ENCODE results near the gene TP53I11.

Gene TP53I11

GRCh38 chr11:44945666-44946065 is 5.0 kb downstream of the TP53I11 start:
- no peak overlapping the region for H3K9ac ChIP-seq (ENCODE audit: low read length)
- no peak for TF ChIP-seq EZH2phosphoT487 (conservative IDR thresholded peaks at IDR 0.05; ENCODE audit: low read length)
- TF ChIP-seq, protein P1, sequence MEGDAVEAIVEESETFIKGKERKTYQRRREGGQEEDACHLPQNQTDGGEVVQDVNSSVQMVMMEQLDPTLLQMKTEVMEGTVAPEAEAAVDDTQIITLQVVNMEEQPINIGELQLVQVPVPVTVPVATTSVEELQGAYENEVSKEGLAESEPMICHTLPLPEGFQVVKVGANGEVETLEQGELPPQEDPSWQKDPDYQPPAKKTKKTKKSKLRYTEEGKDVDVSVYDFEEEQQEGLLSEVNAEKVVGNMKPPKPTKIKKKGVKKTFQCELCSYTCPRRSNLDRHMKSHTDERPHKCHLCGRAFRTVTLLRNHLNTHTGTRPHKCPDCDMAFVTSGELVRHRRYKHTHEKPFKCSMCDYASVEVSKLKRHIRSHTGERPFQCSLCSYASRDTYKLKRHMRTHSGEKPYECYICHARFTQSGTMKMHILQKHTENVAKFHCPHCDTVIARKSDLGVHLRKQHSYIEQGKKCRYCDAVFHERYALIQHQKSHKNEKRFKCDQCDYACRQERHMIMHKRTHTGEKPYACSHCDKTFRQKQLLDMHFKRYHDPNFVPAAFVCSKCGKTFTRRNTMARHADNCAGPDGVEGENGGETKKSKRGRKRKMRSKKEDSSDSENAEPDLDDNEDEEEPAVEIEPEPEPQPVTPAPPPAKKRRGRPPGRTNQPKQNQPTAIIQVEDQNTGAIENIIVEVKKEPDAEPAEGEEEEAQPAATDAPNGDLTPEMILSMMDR (IDR thresholded peaks at IDR 0.05; ENCODE audit: insufficient read depth, low read length, poor library complexity, severe bottlenecking): no peak
- H3K27me3 ChIP-seq (ENCODE audit: low read length): no peaks in the 10 kb centered on the region
- H3K27ac ChIP-seq (ENCODE audit: low read depth, low read length): no peak overlapping the region
- H3K9me2 ChIP-seq (replicated peaks; ENCODE audit: insufficient read depth, low read length): no peaks in the 10 kb centered on the region
- no peaks in the 10 kb centered on the region for H3K79me2 ChIP-seq (ENCODE audit: insufficient read depth, low read length)
- H3K4me3 ChIP-seq (ENCODE audit: insufficient read depth, low read length, poor library complexity, severe bottlenecking): no peak overlapping the region
- H3K4me2 ChIP-seq (ENCODE audit: low read depth, low read length, poor library complexity, severe bottlenecking): no peak overlapping the region
- no peaks in the 10 kb centered on the region for H4K20me1 ChIP-seq (ENCODE audit: low read depth, low read length)
- no peaks in the 10 kb centered on the region for H3K36me3 ChIP-seq (ENCODE audit: low read length)
- no peaks in the 10 kb centered on the region for H3K9me3 ChIP-seq (ENCODE audit: insufficient read depth, low read length)
- H2AFZ ChIP-seq (ENCODE audit: low read depth, low read length, severe bottlenecking): no peak overlapping the region
- H3F3A ChIP-seq (ENCODE audit: insufficient read depth): no peaks in the 10 kb centered on the region

DNA sequence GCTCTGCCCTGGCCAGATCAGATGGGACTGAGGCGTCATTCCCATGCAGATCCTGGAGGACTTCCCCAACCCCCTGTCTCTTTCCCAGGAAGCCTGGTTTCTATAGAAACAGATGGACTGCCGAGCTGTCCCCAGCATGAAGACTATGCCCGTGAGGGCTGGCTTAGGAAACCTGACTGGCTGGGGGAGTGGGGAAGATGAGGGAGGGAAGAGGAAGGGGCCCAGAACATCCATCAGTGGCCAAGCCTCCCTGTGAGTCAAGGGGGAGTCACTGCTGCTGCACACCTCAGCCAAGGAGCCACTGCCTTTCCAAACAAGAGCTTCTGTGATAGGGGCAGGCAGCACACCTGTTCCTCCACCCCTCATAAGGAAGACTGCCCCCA is 5.8 kb downstream of the TP53I11 start:
- H2AFZ ChIP-seq (ENCODE audit: low read depth, low read length, severe bottlenecking): no peak overlapping the region
- no peaks in the 10 kb centered on the region for H3K36me3 ChIP-seq (ENCODE audit: low read length)
- no peaks in the 10 kb centered on the region for H3F3A ChIP-seq (ENCODE audit: insufficient read depth)
- TF ChIP-seq, protein P1 (IDR thresholded peaks at IDR 0.05; ENCODE audit: insufficient read depth, low read length, poor library complexity, severe bottlenecking): no peak
- no peak for TF ChIP-seq EZH2phosphoT487 (conservative IDR thresholded peaks at IDR 0.05; ENCODE audit: low read length)
- H3K79me2 ChIP-seq (ENCODE audit: insufficient read depth, low read length): no peaks in the 10 kb centered on the region
- H3K27me3 ChIP-seq (ENCODE audit: low read length): no peaks in the 10 kb centered on the region
- H3K4me3 ChIP-seq (ENCODE audit: insufficient read depth, low read length, poor library complexity, severe bottlenecking): no peak overlapping the region
- H3K4me2 ChIP-seq (ENCODE audit: low read depth, low read length, poor library complexity, severe bottlenecking): no peak overlapping the region
- no peak overlapping the region for H3K27ac ChIP-seq (ENCODE audit: low read depth, low read length)
- no peaks in the 10 kb centered on the region for H4K20me1 ChIP-seq (ENCODE audit: low read depth, low read length)
- no peak overlapping the region for H3K9ac ChIP-seq (ENCODE audit: low read length)
- H3K9me3 ChIP-seq (ENCODE audit: insufficient read depth, low read length): no peaks in the 10 kb centered on the region
- H3K9me2 ChIP-seq (replicated peaks; ENCODE audit: insufficient read depth, low read length): no peaks in the 10 kb centered on the region

DNA sequence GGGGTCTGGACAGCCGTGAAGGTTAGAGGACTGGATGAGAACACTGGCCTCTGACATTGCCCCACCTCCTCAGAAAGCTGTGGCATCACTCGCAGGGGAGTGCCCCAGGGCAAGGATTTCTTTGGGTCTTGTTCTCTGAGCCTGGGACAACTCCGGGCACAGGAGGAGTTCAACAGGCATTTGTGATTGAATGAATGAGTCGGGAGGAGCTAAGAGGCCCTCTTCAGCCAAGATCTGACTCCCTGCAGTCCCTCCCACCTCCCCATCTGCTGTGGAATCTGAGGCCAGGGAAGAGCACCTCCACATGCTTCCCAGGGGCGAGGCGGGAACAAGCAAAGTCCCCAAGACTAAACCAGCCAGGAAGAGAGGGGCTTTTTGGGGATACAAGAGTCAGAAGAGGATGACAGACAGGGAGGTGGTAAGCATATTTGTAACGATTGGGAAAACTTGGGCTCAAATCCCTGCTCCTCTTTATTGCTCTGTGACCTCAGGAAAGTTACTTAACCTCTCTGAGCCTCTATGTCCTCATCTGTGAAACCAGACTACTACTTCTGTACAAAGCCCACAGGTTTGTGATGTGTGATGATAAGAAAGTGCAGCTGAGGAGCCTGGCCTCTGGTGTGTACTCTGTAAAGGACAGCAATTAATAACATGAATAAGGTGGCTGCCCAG is 6.4 kb downstream of the TP53I11 start:
- Histone ChIP-seq H3K9ac (ENCODE audit: low read length) (no peak overlapping the region), H3K9me3 (ENCODE audit: insufficient read depth, low read length) (no peaks in the 10 kb centered on the region), H3K4me2 (ENCODE audit: low read depth, low read length, poor library complexity, severe bottlenecking) (no peak overlapping the region), H3K79me2 (ENCODE audit: insufficient read depth, low read length) (no peaks in the 10 kb centered on the region), H3K4me3 (ENCODE audit: insufficient read depth, low read length, poor library complexity, severe bottlenecking) (no peak overlapping the region), H3K27me3 (ENCODE audit: low read length) (no peaks in the 10 kb centered on the region), H3K9me2 (replicated peaks; ENCODE audit: insufficient read depth, low read length) (no peaks in the 10 kb centered on the region), H3K36me3 (ENCODE audit: low read length) (no peaks in the 10 kb centered on the region), H3F3A (ENCODE audit: insufficient read depth) (no peaks in the 10 kb centered on the region), H2AFZ (ENCODE audit: low read depth, low read length, severe bottlenecking) (no peak overlapping the region), H4K20me1 (ENCODE audit: low read depth, low read length) (no peaks in the 10 kb centered on the region), H3K27ac (ENCODE audit: low read depth, low read length) (no peak overlapping the region)
- TF ChIP-seq EZH2phosphoT487 (conservative IDR thresholded peaks at IDR 0.05; ENCODE audit: low read length): no peak
- TF ChIP-seq, protein P1 (IDR thresholded peaks at IDR 0.05; ENCODE audit: insufficient read depth, low read length, poor library complexity, severe bottlenecking): no peak
